GM12865 (cell line): ENCODE measurements around the gene CACNB2.

Experiments used
- DNase-seq: peaks from one replicate; pipeline ENCODE4 v3.0.0; 2010; ENCODE audit warnings: low read depth
- H3K4me3 ChIP-seq: 2 replicates; pipeline ENCODE4 v1.5.1; 2011; ENCODE audit warnings: mild to moderate bottlenecking, low read depth, low read length, control low read depth
- TF ChIP-seq, protein P1 (sequence below): IDR thresholded peaks from 2 replicates; pipeline ENCODE4 v1.5.1; 2011; ENCODE audit warnings: low read length, control low read depth, low read depth, inconsistent platforms; ENCODE audit not compliant: insufficient read depth; ENCODE audit errors: missing control alignments

CACNB2 gene

GRCh38 chr10:18497806-18498369 is 357.7 kb downstream of the CACNB2 start:
- no peak overlapping the region for H3K4me3 ChIP-seq
- TF ChIP-seq, protein P1, sequence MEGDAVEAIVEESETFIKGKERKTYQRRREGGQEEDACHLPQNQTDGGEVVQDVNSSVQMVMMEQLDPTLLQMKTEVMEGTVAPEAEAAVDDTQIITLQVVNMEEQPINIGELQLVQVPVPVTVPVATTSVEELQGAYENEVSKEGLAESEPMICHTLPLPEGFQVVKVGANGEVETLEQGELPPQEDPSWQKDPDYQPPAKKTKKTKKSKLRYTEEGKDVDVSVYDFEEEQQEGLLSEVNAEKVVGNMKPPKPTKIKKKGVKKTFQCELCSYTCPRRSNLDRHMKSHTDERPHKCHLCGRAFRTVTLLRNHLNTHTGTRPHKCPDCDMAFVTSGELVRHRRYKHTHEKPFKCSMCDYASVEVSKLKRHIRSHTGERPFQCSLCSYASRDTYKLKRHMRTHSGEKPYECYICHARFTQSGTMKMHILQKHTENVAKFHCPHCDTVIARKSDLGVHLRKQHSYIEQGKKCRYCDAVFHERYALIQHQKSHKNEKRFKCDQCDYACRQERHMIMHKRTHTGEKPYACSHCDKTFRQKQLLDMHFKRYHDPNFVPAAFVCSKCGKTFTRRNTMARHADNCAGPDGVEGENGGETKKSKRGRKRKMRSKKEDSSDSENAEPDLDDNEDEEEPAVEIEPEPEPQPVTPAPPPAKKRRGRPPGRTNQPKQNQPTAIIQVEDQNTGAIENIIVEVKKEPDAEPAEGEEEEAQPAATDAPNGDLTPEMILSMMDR, result no peak
- no peak for DNase-seq

DNA sequence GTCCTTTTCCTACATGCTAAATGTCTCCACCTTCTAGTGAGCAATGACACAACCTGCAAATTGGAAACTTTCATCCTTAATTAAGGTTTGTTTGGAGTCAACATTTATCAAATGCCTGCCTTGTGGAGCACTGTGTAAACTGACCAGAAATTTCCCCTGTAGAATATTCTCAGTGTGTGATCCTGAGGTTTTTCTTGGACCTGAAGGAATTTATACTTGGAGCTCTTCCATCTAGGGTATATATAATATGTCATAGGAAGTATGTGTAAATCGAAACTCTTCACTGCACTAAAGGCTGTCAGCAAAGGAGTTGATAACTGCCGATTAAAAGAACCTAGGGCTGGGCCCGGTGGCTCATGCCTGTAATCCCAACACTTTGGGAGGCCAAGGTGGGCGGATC is 358.8 kb downstream of the CACNB2 start:
- TF ChIP-seq, protein P1, result no peak
- no peak overlapping the region for H3K4me3 ChIP-seq

GRCh38 chr10:18500576-18500975 is 360.4 kb downstream of the CACNB2 start:
- TF ChIP-seq, protein P1, result no peak
- DNase-seq, result no peak
- no peak overlapping the region for H3K4me3 ChIP-seq

More for the DNA sequence above, 358.8 kb downstream of the CACNB2 start:
- no peak for DNase-seq

GRCh38 chr10:18501198-18501597 is 361.0 kb downstream of the CACNB2 start:
- TF ChIP-seq, protein P1, result no peak
- peak; percentile 61 for DNase-seq
- H3K4me3 ChIP-seq, result no peak overlapping the region

DNA sequence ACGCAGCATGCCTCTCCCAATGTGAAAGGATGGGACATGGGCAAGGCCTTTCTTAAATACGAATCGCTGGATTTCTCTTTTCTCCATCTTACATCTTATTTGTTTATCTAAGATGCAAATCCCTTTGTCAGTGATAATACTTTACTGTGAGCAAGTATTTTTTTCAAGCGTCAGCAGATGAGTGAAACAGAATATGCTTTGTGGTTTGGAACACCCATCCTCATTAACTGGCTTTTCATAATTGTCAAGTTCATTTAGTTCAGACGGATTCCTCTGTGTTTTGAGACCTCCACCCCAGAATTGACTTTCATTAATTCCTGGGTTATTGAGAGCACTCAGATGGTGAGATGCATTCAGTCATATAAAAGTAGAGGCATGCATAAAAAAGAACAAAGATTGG is 361.4 kb downstream of the CACNB2 start:
- TF ChIP-seq, protein P1, result no peak
- no peak overlapping the region for H3K4me3 ChIP-seq
- DNase-seq, result no peak

- no peak overlapping the region for H3K4me3 ChIP-seq
- DNase-seq, result no peak
- TF ChIP-seq, protein P1, result no peak
These were observed 363.9 kb downstream of the CACNB2 start for GRCh38 chr10:18504161-18504560.

DNA sequence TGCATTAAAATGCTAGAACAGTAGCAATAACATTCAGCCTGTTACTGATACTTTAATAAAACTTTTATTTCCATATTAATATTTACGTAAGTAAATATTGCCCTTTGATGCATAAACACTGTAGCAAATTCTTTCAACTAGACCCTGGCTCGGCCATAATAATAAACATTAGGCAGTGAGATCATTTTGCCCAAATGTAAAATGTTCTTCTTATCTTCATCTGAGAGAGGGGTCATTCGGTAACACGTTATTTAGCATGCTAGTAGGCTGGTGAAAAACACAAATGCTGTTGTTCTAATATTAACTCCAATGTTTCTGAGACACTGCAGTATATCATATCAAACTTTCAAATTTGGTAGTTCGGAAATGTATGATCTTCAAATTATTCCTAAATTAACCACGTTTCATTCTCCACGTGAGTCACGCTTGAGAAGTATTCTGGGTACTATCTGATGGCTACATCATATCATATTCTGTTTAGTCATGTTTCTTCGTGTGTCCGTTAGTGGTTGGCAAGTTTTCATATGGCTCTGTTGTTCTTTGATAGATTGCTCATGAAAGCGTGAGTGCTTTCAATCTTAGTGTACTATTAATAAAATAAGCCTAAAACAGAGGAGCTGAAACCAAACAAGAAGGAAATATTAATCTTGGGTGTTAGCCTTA is 365.4 kb downstream of the CACNB2 start:
- DNase-seq, result no peak
- H3K4me3 ChIP-seq, result no peak overlapping the region
- TF ChIP-seq, protein P1, result no peak
